ENCODE results near the gene ANXA10.

GRCh38 chr4:168098248-168098717, 5.9 kb downstream of the ANXA10 start:
- no peak for TF ChIP-seq RAD21 (IDR thresholded peaks at IDR 0.05; ENCODE audit: low read length)
- no peak for TF ChIP-seq CTCF (conservative IDR thresholded peaks at IDR 0.05; ENCODE audit: low read depth, low read length)
- TF ChIP-seq POLR2A (IDR thresholded peaks at IDR 0.05; ENCODE audit: low read depth, low read length), result no peak
- TF ChIP-seq MAFK (IDR thresholded peaks at IDR 0.05; ENCODE audit: low read depth, low read length), result no peak
